ENCODE data around the gene G3BP1.

G3BP1 gene

DNA sequence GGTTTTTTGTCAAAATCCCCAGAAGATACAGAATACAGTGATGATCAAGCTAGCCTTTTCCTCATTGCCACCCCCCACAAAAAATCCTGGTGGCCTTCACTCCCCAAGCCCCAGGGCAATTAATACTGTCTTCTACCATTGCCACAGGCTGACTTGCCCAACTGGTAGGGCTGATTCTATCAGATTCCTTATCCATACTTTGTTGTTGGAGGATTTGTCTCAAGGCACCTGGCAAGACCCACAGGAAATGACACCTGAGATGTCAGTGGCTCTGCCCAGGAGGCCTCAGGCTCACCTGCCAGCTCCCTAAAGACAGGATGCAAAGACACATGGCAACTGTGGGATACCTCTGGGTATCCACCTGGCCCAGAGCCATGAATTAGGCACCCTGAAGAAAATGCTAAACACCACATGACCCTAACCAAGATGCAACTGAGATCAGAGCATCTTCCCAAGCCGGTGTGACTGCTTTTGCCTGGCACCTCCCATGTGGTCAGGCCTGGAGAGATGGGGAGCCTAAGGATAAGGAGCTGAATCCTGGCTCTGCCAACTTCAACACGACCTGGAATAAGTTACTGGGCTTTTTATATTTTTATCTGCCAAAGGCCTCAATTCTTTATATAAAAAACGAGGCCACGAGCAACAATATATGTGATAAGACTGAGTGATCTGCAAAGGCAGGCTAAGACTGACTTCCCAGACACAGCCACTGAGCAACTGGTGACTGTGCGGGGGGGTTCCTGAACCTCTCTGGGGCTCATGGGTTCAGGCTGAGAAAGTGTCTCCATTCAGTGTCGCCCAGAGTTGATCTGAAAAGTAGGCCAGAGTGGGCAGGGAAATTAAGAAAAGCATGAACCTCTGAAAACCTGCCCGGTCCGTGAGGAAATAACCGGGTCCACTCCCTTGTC is 14.3 kb upstream of the G3BP1 start:
- Histone ChIP-seq H3K27me3 (ENCODE audit: control insufficient read depth in 1 of 2, insufficient read depth in 2 of 2, low read length in 2 of 2) (no peaks in the 10 kb centered on the region), H3K36me3 (ENCODE audit: insufficient read depth, low read length) (peaks cover 7% of the 10 kb centered on the region), H3K9ac (ENCODE audit: low read length) (peak overlapping the region; percentile 91), H3K27ac (ENCODE audit: low read depth, low read length) (peak overlapping the region; percentile 87), H3K9me3 (ENCODE audit: low read length) (no peaks in the 10 kb centered on the region), H3K4me1 (ENCODE audit: insufficient read depth, low read length) (peaks cover 21% of the 10 kb centered on the region), H3K4me3 (ENCODE audit: low read depth in 1 of 2, low read length in 2 of 2) (peak overlapping the region; percentile 75 to 92)

DNA sequence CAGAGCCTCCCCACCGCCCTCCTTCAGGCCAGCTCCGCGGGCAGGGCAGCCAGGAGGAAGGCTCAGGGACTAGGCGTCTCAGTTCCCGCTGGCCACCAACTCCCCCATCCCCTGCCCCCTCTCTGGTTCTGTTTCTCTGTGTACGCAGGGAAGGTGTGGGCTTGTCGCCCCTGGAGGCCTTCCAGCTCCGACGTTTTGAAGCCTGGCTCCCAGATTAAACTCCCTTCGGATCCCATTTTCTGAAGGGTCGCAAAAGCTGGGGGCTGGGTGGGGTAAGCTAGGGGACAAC is 13.7 kb upstream of the G3BP1 start:
- H3K27ac ChIP-seq (ENCODE audit: low read depth, low read length), result peak overlapping the region; percentile 87
- H3K27me3 ChIP-seq (ENCODE audit: control insufficient read depth in 1 of 2, insufficient read depth in 2 of 2, low read length in 2 of 2), result no peaks in the 10 kb centered on the region
- peak overlapping the region; percentile 75 to 92 for H3K4me3 ChIP-seq (ENCODE audit: low read depth in 1 of 2, low read length in 2 of 2)
- H3K4me1 ChIP-seq (ENCODE audit: insufficient read depth, low read length), result peaks cover 21% of the 10 kb centered on the region
- peaks cover under 1% of the 10 kb centered on the region for H3K36me3 ChIP-seq (ENCODE audit: insufficient read depth, low read length)
- no peaks in the 10 kb centered on the region for H3K9me3 ChIP-seq (ENCODE audit: low read length)
- H3K9ac ChIP-seq (ENCODE audit: low read length), result peak overlapping the region; percentile 91

DNA sequence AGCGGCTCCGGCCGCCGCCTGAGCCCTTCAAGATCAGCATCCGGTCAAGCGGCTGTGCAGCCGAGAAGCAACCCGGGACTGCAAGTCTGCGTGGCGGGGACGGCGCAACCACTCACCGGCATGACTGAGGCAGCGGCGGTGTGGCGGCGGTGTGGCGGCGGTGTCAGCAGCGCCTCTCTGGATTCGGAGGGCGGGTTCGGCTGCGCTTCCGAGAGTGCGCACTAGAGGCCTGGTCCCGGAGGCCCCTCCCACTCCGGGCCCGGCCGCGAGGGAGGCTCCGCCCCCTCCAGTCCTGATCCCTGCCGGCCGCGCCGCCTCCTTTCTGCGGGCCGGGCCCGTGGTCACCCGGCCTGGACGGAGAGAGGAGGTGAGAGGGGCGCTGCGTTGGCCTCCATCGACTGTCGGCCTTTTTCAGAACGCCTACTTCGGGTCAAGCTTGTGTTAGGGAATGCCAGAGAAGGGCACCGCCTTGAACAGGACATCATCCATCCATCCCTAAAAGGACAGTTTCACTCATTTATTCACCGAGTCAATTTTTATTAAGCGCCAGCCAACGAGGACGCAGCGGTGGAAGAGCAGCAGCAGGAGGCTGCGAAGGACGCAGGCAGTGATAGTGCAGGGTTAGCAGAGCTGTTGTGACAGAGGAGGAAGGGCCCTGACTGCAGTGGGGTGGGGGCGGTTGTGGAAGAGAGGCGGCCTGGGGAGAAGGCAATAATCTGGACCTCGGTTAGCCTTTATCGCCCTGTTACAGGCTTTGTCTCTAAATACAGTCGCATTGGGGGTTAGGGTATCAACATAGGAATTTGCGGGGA is 13.1 kb upstream of the G3BP1 start, which contains the start of gene ATOX1:
ATOX1 (minus strand) TSS at position 202 of the 812 bp plus-strand sequence; CDS start at position 122, 80 bp downstream.
- H3K9ac ChIP-seq (ENCODE audit: low read length), result peak within 1 kb of the TSS; percentile 91
- H3K27ac ChIP-seq (ENCODE audit: low read depth, low read length), result peak within 1 kb of the TSS; percentile 87
- H3K4me3 ChIP-seq (ENCODE audit: low read depth in 1 of 2, low read length in 2 of 2), result peak within 1 kb of the TSS; percentile 75 to 92
- H3K36me3 ChIP-seq (ENCODE audit: insufficient read depth, low read length), result no peaks in the 10 kb centered on the region
- no peaks in the 10 kb centered on the region for H3K27me3 ChIP-seq (ENCODE audit: control insufficient read depth in 1 of 2, insufficient read depth in 2 of 2, low read length in 2 of 2)
- peaks cover 21% of the 10 kb centered on the region for H3K4me1 ChIP-seq (ENCODE audit: insufficient read depth, low read length)
- no peaks in the 10 kb centered on the region for H3K9me3 ChIP-seq (ENCODE audit: low read length)

DNA sequence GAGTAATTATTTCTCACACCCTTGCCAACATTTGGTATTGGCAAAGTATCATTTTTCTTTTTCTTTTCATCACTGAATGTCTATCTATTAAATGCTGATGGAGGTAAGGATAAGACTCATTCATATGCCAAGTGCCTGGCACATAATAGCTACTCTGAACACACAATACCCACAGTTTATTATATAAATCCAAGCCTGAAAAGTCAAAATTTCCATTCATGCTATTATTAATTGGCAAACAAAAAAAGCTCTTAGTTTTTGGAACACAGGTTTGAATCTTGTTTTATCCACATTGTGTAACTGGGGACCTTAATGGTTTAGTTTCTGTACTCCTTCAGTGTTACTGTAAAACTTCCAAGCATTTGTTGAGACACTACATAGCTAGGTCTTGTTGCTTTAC is 7.0 kb upstream of the G3BP1 start:
- Histone ChIP-seq H3K4me3 (ENCODE audit: low read depth in 1 of 2, low read length in 2 of 2) (no peak overlapping the region), H3K27ac (ENCODE audit: low read depth, low read length) (no peak overlapping the region), H3K36me3 (ENCODE audit: insufficient read depth, low read length) (no peaks in the 10 kb centered on the region), H3K4me1 (ENCODE audit: insufficient read depth, low read length) (peaks cover under 1% of the 10 kb centered on the region), H3K27me3 (ENCODE audit: control insufficient read depth in 1 of 2, insufficient read depth in 2 of 2, low read length in 2 of 2) (no peaks in the 10 kb centered on the region), H3K9ac (ENCODE audit: low read length) (no peak overlapping the region), H3K9me3 (ENCODE audit: low read length) (no peaks in the 10 kb centered on the region)

DNA sequence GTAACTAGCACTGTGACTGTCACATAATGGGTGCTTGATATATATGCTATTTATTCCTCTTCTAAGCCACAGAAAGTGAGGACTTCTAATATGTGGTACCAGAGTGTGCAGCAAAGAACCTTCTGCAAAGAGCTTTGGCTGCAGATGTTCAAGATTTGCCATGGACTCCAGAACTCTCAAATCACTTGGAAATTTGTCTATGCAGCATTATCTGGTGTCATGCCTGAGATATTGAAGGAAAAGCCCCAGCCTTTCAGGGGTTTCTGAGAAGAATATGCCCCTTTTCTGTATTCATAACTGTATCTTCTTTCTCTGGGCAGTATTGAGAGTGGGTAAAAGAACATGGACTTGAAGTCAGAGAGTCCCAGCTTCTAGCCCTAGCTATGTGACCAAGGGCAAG is 4.8 kb upstream of the G3BP1 start:
- Histone ChIP-seq H3K9ac (ENCODE audit: low read length) (no peak overlapping the region), H3K36me3 (ENCODE audit: insufficient read depth, low read length) (no peaks in the 10 kb centered on the region), H3K4me3 (ENCODE audit: low read depth in 1 of 2, low read length in 2 of 2) (no peak overlapping the region), H3K27me3 (ENCODE audit: control insufficient read depth in 1 of 2, insufficient read depth in 2 of 2, low read length in 2 of 2) (no peaks in the 10 kb centered on the region), H3K4me1 (ENCODE audit: insufficient read depth, low read length) (peaks cover 5% of the 10 kb centered on the region), H3K9me3 (ENCODE audit: low read length) (no peaks in the 10 kb centered on the region), H3K27ac (ENCODE audit: low read depth, low read length) (no peak overlapping the region)

DNA sequence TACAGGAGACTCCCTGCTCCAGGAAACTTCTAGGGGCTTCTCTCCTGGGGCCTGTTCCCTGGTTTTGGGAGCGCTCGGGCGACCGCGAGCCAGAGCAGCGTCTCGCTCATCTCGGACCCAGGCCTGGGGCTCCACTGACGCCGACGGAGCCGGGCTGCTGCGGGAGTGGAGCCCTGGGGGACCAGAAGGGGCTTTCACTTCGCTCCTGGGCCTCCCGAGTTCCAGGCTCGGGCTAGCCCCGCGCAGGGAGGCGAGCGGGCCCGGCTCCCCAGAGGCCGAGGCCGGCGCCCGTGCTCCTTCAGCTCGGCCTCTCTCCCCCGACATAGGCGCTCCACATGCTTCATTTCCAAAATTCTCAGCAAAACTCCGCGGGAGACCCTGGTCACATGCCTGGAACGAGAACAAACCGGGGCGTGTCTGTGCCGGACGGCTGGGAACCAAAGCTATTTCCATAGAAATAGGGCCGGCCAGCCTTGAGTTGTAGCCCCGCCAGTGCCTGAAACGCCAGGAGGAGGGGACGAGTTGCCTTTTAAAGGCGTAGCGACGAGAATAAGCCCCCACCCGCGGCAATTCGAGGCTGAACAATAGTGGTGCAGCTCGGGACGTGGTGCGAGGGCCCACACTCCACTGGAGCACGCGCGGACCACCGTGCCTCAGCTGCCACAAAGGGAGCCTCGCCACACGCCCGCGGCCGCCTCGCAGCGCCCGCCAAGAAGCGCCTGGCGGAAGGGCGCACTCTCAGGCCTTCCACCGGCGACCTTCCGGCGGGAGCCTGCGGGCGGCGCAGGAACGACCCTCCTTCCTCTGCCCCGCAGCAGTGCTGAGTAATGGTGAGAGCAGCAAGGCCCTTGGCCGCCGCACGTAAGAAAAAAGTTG is 1.1 kb upstream of the G3BP1 start:
- H3K27me3 ChIP-seq (ENCODE audit: control insufficient read depth in 1 of 2, insufficient read depth in 2 of 2, low read length in 2 of 2), result no peaks in the 10 kb centered on the region
- peak overlapping the region; percentile 71 to 73 for H3K4me3 ChIP-seq (ENCODE audit: low read depth in 1 of 2, low read length in 2 of 2)
- H3K27ac ChIP-seq (ENCODE audit: low read depth, low read length), result peak overlapping the region; percentile 78
- H3K9me3 ChIP-seq (ENCODE audit: low read length), result no peaks in the 10 kb centered on the region
- peak overlapping the region; percentile 68 for H3K9ac ChIP-seq (ENCODE audit: low read length)
- H3K36me3 ChIP-seq (ENCODE audit: insufficient read depth, low read length), result no peaks in the 10 kb centered on the region
- H3K4me1 ChIP-seq (ENCODE audit: insufficient read depth, low read length), result peaks cover 29% of the 10 kb centered on the region

- Histone ChIP-seq H3K27ac (ENCODE audit: low read depth, low read length) (peak overlapping the region; percentile 85), H3K9ac (ENCODE audit: low read length) (peak overlapping the region; percentile 85), H3K4me3 (ENCODE audit: low read depth in 1 of 2, low read length in 2 of 2) (peak overlapping the region; percentile 75 to 97), H3K27me3 (ENCODE audit: control insufficient read depth in 1 of 2, insufficient read depth in 2 of 2, low read length in 2 of 2) (no peaks in the 10 kb centered on the region), H3K9me3 (ENCODE audit: low read length) (no peaks in the 10 kb centered on the region), H3K4me1 (ENCODE audit: insufficient read depth, low read length) (peaks cover 43% of the 10 kb centered on the region), H3K36me3 (ENCODE audit: insufficient read depth, low read length) (no peaks in the 10 kb centered on the region)
Observed at GRCh38 chr5:151772029-151772845, 483 bp downstream of the G3BP1 start.

- H3K4me3 ChIP-seq (ENCODE audit: low read depth in 1 of 2, low read length in 2 of 2), result peak overlapping the region; percentile 75 to 97
- H3K4me1 ChIP-seq (ENCODE audit: insufficient read depth, low read length), result peaks cover 47% of the 10 kb centered on the region
- peak overlapping the region; percentile 85 for H3K9ac ChIP-seq (ENCODE audit: low read length)
Observed at GRCh38 chr5:151772846-151773561, 1.2 kb downstream of the G3BP1 start.

GRCh38 chr5:151773951-151774350 is 2.2 kb downstream of the G3BP1 start:
- Histone ChIP-seq H3K9ac (ENCODE audit: low read length) (peak overlapping the region; percentile 50), H3K4me3 (ENCODE audit: low read depth in 1 of 2, low read length in 2 of 2) (peak overlapping the region in 1 of 2 donors; percentile 97), H3K27ac (ENCODE audit: low read depth, low read length) (peak overlapping the region; percentile 52), H3K9me3 (ENCODE audit: low read length) (no peaks in the 10 kb centered on the region), H3K36me3 (ENCODE audit: insufficient read depth, low read length) (no peaks in the 10 kb centered on the region), H3K4me1 (ENCODE audit: insufficient read depth, low read length) (peaks cover 47% of the 10 kb centered on the region), H3K27me3 (ENCODE audit: control insufficient read depth in 1 of 2, insufficient read depth in 2 of 2, low read length in 2 of 2) (no peaks in the 10 kb centered on the region)

More at GRCh38 chr5:151772846-151773561, 1.2 kb downstream of the G3BP1 start:
- Histone ChIP-seq H3K9me3 (ENCODE audit: low read length) (no peaks in the 10 kb centered on the region), H3K27me3 (ENCODE audit: control insufficient read depth in 1 of 2, insufficient read depth in 2 of 2, low read length in 2 of 2) (no peaks in the 10 kb centered on the region), H3K27ac (ENCODE audit: low read depth, low read length) (peak overlapping the region; percentile 85), H3K36me3 (ENCODE audit: insufficient read depth, low read length) (no peaks in the 10 kb centered on the region)

GRCh38 chr5:151775025-151775606 is 3.4 kb downstream of the G3BP1 start:
- Histone ChIP-seq H3K9ac (ENCODE audit: low read length) (peak overlapping the region; percentile 29), H3K27me3 (ENCODE audit: control insufficient read depth in 1 of 2, insufficient read depth in 2 of 2, low read length in 2 of 2) (no peaks in the 10 kb centered on the region), H3K27ac (ENCODE audit: low read depth, low read length) (no peak overlapping the region), H3K4me3 (ENCODE audit: low read depth in 1 of 2, low read length in 2 of 2) (no peak overlapping the region), H3K9me3 (ENCODE audit: low read length) (no peaks in the 10 kb centered on the region), H3K4me1 (ENCODE audit: insufficient read depth, low read length) (peaks cover 53% of the 10 kb centered on the region), H3K36me3 (ENCODE audit: insufficient read depth, low read length) (no peaks in the 10 kb centered on the region)

Measured in muscle layer of colon (tissue), 2 donors.